ENCODE data around the gene ITGA3. TPM values are rescaled to one million over a fixed set of nuclear protein-coding genes. Genes with fewer than 3 reads are reported as not detected.

Gene ITGA3
- total and polyA plus RNA-seq, 2 of the 13 experiments (the other 11 are each of a cell fraction or from before 2014, with no cell fraction given): 0.48 to 0.69 TPM

DNA sequence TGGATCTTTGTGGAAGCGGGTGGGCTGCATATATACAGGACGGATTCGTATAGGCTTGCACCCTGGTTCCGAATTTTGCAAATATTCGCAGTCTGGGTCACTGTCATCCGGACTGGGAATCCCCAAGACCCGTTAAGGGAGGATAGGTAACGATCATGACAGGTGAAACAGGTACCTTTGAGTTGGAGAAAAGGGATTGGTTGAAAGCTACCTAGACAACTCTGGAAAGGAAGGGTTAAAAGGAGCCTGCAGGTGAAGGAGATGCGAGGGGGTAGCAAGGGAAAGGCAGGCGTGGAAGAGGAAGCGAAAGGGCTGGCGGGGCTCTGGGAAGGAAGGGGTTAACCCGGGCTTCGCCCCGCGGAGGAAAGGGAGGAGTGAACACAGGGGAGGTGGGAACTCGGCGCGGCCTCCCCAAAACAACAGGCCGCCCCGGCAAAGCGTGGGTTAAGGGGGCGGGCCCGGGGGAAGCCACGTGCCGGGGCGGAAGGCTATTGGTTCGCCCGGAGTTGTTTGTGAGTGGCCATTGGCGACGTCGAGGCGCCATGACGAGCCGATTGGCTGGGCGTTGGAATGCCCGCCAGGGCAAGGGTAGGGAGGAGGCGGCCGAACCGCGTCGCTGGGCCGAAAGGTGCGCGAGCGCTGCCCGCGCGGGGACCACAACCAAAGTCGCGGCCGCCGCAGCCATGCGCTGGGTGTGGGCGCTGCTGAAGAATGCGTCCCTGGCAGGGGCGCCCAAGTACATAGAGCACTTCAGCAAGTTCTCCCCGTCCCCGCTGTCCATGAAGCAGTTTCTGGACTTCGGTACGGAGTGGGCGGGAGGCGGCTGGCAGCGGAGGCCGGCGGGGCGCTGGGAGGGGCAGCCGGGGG lies 39.1 kb downstream of the ITGA3 start, which contains the start of gene PDK2 (continued):
- TF ChIP-seq DR1 (CRISPR knock-in tag; IDR thresholded peaks at IDR 0.05) (peak; percentile 14; the same call in 1 of the 2 replicates), ZNF10 (CRISPR knock-in tag; IDR thresholded peaks at IDR 0.05; ENCODE audit: borderline replicate concordance, low read depth) (no peak), PHF8 (CRISPR knock-in tag; IDR thresholded peaks at IDR 0.05) (peak; percentile 87), ZNF850 (CRISPR knock-in tag; conservative IDR thresholded peaks at IDR 0.05) (no peak), ZNF75D (CRISPR knock-in tag; IDR thresholded peaks at IDR 0.05; ENCODE audit: borderline replicate concordance) (no peak), KLF11 (CRISPR knock-in tag; IDR thresholded peaks at IDR 0.05) (peak; percentile 92), ZNF792 (CRISPR knock-in tag; IDR thresholded peaks at IDR 0.05) (peak; percentile 58; the same call in 1 of the 2 replicates), SNAPC2 (CRISPR knock-in tag; IDR thresholded peaks at IDR 0.05) (peak; percentile 88), NCOA5 (CRISPR knock-in tag; IDR thresholded peaks at IDR 0.05) (no peak), SRY (CRISPR knock-in tag; IDR thresholded peaks at IDR 0.05) (0 out of 2 replicates have a peak, but pooled peaks have one; percentile 48), MAFG (CRISPR knock-in tag; IDR thresholded peaks at IDR 0.05) (no peak), CENPX (CRISPR knock-in tag; IDR thresholded peaks at IDR 0.05) (no peak), RFX1 (IDR thresholded peaks at IDR 0.05) (no peak), ZNF331 (CRISPR knock-in tag; IDR thresholded peaks at IDR 0.05) (peak; percentile 13; the same call in 1 of the 2 replicates), SALL2 (CRISPR knock-in tag; IDR thresholded peaks at IDR 0.05) (peak; percentile 85), KAT2B (IDR thresholded peaks at IDR 0.05; ENCODE audit: borderline replicate concordance, low read depth, low read length) (no peak), MYC (CRISPR knock-in tag; IDR thresholded peaks at IDR 0.05; ENCODE audit: borderline replicate concordance) (peak; percentile 80), ZNF703 (CRISPR knock-in tag; IDR thresholded peaks at IDR 0.05; ENCODE audit: borderline replicate concordance) (0 out of 2 replicates have a peak, but pooled peaks have one; percentile 39), ZBTB20 (CRISPR knock-in tag; IDR thresholded peaks at IDR 0.05; ENCODE audit: borderline replicate concordance, low read depth) (0 out of 2 replicates have a peak, but pooled peaks have one; percentile 28), ARID2 (CRISPR knock-in tag; IDR thresholded peaks at IDR 0.05; ENCODE audit: borderline replicate concordance) (peak; percentile 93), NKX3-1 (CRISPR knock-in tag; IDR thresholded peaks at IDR 0.05) (peak; percentile 51; the same call in 1 of the 2 replicates), RNF2 (conservative IDR thresholded peaks at IDR 0.05; ENCODE audit: low read depth) (peak; percentile 80; the same call in 1 of the 2 replicates)
- TF ChIP-seq, protein P1, sequence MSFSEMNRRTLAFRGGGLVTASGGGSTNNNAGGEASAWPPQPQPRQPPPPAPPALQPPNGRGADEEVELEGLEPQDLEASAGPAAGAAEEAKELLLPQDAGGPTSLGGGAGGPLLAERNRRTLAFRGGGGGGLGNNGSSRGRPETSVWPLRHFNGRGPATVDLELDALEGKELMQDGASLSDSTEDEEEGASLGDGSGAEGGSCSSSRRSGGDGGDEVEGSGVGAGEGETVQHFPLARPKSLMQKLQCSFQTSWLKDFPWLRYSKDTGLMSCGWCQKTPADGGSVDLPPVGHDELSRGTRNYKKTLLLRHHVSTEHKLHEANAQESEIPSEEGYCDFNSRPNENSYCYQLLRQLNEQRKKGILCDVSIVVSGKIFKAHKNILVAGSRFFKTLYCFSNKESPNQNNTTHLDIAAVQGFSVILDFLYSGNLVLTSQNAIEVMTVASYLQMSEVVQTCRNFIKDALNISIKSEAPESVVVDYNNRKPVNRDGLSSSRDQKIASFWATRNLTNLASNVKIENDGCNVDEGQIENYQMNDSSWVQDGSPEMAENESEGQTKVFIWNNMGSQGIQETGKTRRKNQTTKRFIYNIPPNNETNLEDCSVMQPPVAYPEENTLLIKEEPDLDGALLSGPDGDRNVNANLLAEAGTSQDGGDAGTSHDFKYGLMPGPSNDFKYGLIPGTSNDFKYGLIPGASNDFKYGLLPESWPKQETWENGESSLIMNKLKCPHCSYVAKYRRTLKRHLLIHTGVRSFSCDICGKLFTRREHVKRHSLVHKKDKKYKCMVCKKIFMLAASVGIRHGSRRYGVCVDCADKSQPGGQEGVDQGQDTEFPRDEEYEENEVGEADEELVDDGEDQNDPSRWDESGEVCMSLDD (CRISPR knock-in tag; IDR thresholded peaks at IDR 0.05; ENCODE audit: borderline replicate concordance): peak; percentile 99
- TF ChIP-seq, protein P2, sequence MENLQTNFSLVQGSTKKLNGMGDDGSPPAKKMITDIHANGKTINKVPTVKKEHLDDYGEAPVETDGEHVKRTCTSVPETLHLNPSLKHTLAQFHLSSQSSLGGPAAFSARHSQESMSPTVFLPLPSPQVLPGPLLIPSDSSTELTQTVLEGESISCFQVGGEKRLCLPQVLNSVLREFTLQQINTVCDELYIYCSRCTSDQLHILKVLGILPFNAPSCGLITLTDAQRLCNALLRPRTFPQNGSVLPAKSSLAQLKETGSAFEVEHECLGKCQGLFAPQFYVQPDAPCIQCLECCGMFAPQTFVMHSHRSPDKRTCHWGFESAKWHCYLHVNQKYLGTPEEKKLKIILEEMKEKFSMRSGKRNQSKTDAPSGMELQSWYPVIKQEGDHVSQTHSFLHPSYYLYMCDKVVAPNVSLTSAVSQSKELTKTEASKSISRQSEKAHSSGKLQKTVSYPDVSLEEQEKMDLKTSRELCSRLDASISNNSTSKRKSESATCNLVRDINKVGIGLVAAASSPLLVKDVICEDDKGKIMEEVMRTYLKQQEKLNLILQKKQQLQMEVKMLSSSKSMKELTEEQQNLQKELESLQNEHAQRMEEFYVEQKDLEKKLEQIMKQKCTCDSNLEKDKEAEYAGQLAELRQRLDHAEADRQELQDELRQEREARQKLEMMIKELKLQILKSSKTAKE (CRISPR knock-in tag; IDR thresholded peaks at IDR 0.05; ENCODE audit: borderline replicate concordance): peak; percentile 61; the same call in 1 of the 2 replicates
- TF ChIP-seq, protein P3, sequence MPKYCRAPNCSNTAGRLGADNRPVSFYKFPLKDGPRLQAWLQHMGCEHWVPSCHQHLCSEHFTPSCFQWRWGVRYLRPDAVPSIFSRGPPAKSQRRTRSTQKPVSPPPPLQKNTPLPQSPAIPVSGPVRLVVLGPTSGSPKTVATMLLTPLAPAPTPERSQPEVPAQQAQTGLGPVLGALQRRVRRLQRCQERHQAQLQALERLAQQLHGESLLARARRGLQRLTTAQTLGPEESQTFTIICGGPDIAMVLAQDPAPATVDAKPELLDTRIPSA (CRISPR knock-in tag; IDR thresholded peaks at IDR 0.05; ENCODE audit: borderline replicate concordance): peak; percentile 91; the same call in 1 of the 2 replicates
